Astrocyte (in vitro differentiated cells and primary cell): ENCODE results near the gene UBAC2. TPM values are rescaled to one million over a fixed set of nuclear protein-coding genes. Genes with fewer than 3 reads are reported as not detected.

Experiments
- DNase-seq: peaks from one replicate; pipeline ENCODE4 v3.0.0-alpha.2; 2010; ENCODE audit warnings: low read depth
- FAIRE-seq: peaks from 2 replicates; lab custom pipeline; 2011; peaks lifted over from hg19 to GRCh38; lab: Jason Lieb, UNC
- H2AFZ ChIP-seq: 2 replicates; pipeline ENCODE4 v1.6.0; 2012; ENCODE audit warnings: low read depth, low read length, inconsistent platforms
- H3K27ac ChIP-seq: 2 replicates; pipeline ENCODE4 v1.5.1; 2011; ENCODE audit warnings: low read depth, low read length, inconsistent platforms
- H3K27me3 ChIP-seq: 2 replicates; pipeline ENCODE4 v1.6.0; 2011; ENCODE audit warnings: low read length, inconsistent platforms; ENCODE audit not compliant: insufficient read depth
- H3K36me3 ChIP-seq: 2 replicates; pipeline ENCODE4 v1.5.1; 2011; ENCODE audit warnings: low read length, inconsistent platforms; ENCODE audit not compliant: insufficient read depth
- H3K4me1 ChIP-seq: 2 replicates; pipeline ENCODE4 v1.5.1; 2011; ENCODE audit warnings: low read length, inconsistent platforms; ENCODE audit not compliant: insufficient read depth
- H3K4me2 ChIP-seq: 2 replicates; pipeline ENCODE4 v1.6.0; 2012; ENCODE audit warnings: low read length, inconsistent platforms
- H3K4me3 ChIP-seq: 2 replicates; pipeline ENCODE4 v1.5.1; 2011; ENCODE audit warnings: low read depth, mild to moderate bottlenecking, low read length, inconsistent platforms; ENCODE audit not compliant: insufficient read depth
- H3K79me2 ChIP-seq: 2 replicates; pipeline ENCODE4 v1.6.0; 2012; ENCODE audit warnings: mild to moderate bottlenecking, low read length, inconsistent platforms; ENCODE audit not compliant: insufficient read depth
- H3K9ac ChIP-seq: 2 replicates; pipeline ENCODE4 v1.6.0; 2012; ENCODE audit warnings: mild to moderate bottlenecking, low read length, inconsistent platforms
- H3K9me3 ChIP-seq: 2 replicates; pipeline ENCODE4 v1.5.1; 2012; ENCODE audit warnings: low read depth, mild to moderate bottlenecking, low read length, inconsistent platforms; ENCODE audit not compliant: insufficient read depth
- H4K20me1 ChIP-seq: 2 replicates; pipeline ENCODE4 v1.6.0; 2012; ENCODE audit warnings: low read length, inconsistent platforms; ENCODE audit not compliant: insufficient read depth
- H3K27ac Mint-ChIP-seq: one replicate; pipeline ENCODE4 v1.8.0; 2021; ENCODE audit warnings: mild to moderate bottlenecking, mixed read lengths; ENCODE audit not compliant: unreplicated experiment
- H3K27me3 Mint-ChIP-seq: one replicate; pipeline ENCODE4 v1.8.0; 2021; ENCODE audit warnings: low read depth, mixed read lengths; ENCODE audit not compliant: unreplicated experiment
- H3K36me3 Mint-ChIP-seq: one replicate; pipeline ENCODE4 v1.8.0; 2021; ENCODE audit warnings: low read depth, mixed read lengths; ENCODE audit not compliant: unreplicated experiment
- H3K4me1 Mint-ChIP-seq: one replicate; pipeline ENCODE4 v1.8.0; 2021; ENCODE audit warnings: low read depth, mixed read lengths; ENCODE audit not compliant: unreplicated experiment
- H3K4me3 Mint-ChIP-seq: one replicate; pipeline ENCODE4 v1.8.0; 2021; ENCODE audit warnings: mild to moderate bottlenecking, moderate library complexity, mixed read lengths; ENCODE audit not compliant: unreplicated experiment
- H3K9me3 Mint-ChIP-seq: one replicate; pipeline ENCODE4 v1.8.0; 2021; ENCODE audit warnings: mild to moderate bottlenecking, mixed read lengths; ENCODE audit not compliant: unreplicated experiment
- EZH2 ChIP-seq: IDR thresholded peaks from 2 replicates; pipeline ENCODE4 v1.6.1; 2012; ENCODE audit warnings: mild to moderate bottlenecking, low read length, inconsistent platforms; ENCODE audit not compliant: insufficient read depth
- total RNA-seq: library from RNA; stranded (reverse); gene quantifications from 2 replicates; pipeline ENCODE4 v1.2.1, GENCODE V29; 2021
- TF ChIP-seq, protein P1 (sequence below): IDR thresholded peaks from 2 replicates; pipeline ENCODE4 v1.5.1; 2011; ENCODE audit warnings: low read depth, mild to moderate bottlenecking, inconsistent platforms, low read length, moderate library complexity; ENCODE audit not compliant: insufficient read depth

Gene UBAC2
- total RNA-seq, 1 donor from 2014 or later: 61.0 TPM

DNA sequence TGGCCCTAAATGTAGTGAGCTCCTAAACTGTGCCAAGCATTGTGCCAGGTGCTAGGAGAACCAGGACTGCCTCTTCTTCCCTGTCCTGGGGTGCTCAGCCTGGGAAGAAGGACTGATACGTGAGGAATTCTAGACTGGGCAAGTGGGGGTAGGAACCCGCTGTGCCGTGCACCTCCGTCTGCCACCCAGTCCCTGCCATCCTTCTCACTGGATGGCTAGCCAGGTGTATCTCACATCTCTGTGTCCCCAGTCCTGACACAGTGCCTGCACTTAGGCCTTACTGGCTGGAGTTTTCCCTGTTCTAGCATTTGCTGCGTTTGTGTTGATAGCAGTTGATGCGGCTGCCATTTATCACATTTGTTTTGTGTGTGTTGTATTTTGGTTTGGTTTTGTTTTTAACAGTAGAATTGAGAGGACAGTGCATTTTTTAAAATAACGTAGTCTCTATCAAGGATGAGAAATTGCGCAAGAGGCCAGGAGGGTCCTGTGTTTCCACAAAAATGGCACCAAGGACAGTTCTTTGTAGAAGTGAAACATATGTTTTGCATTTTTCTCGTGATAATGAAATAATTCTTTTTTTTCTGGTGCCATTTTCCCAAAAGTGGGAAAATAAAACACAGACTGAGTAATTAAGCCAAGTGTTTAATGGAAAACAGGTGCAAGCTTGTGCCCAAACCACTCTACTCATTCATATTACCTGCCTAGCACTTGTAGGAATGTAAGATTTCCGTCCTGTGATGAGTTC, 111.3 kb downstream of the UBAC2 start:
- H3K9me3 Mint-ChIP-seq: no peaks in the 10 kb centered on the region
- Histone ChIP-seq H3K4me3 (no peak overlapping the region), H3K27ac (peak overlapping the region; percentile 95), H3K27me3 (no peaks in the 10 kb centered on the region), H4K20me1 (peaks cover 5% of the 10 kb centered on the region), H3K9me3 (no peaks in the 10 kb centered on the region), H3K9ac (no peak overlapping the region), H3K79me2 (peaks cover 5% of the 10 kb centered on the region), H3K4me1 (peaks cover 63% of the 10 kb centered on the region), H2AFZ (no peak overlapping the region), H3K36me3 (no peaks in the 10 kb centered on the region), H3K4me2 (no peak overlapping the region)
- no peaks in the 10 kb centered on the region for H3K27me3 Mint-ChIP-seq
- H3K36me3 Mint-ChIP-seq: peaks cover 12% of the 10 kb centered on the region
- peaks cover 52% of the 10 kb centered on the region for H3K4me1 Mint-ChIP-seq
- TF ChIP-seq EZH2: no peak
- TF ChIP-seq, protein P1, sequence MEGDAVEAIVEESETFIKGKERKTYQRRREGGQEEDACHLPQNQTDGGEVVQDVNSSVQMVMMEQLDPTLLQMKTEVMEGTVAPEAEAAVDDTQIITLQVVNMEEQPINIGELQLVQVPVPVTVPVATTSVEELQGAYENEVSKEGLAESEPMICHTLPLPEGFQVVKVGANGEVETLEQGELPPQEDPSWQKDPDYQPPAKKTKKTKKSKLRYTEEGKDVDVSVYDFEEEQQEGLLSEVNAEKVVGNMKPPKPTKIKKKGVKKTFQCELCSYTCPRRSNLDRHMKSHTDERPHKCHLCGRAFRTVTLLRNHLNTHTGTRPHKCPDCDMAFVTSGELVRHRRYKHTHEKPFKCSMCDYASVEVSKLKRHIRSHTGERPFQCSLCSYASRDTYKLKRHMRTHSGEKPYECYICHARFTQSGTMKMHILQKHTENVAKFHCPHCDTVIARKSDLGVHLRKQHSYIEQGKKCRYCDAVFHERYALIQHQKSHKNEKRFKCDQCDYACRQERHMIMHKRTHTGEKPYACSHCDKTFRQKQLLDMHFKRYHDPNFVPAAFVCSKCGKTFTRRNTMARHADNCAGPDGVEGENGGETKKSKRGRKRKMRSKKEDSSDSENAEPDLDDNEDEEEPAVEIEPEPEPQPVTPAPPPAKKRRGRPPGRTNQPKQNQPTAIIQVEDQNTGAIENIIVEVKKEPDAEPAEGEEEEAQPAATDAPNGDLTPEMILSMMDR: no peak
- no peak overlapping the region for H3K4me3 Mint-ChIP-seq
- FAIRE-seq (no peak), DNase-seq (no peak)
- H3K27ac Mint-ChIP-seq: no peak overlapping the region

DNA sequence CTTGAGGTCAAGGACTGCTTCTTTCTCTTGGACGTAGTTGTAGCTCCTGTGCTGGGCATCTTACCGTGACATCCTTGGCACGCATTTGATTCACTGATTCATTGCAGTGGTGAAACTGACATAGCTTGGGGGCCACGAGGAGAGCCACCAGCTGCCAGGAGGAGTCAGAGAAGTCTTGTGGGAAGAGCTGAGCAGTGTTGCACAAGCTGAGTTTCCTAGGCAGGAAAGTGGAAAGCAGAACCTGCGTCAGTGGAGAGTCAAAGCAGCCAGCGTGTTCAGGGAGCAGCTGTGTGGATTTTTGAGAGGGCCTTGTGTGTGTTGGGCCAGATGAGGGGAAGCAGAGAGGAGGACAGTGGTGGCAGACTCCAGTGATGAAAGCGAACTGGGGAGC, 111.8 kb downstream of the UBAC2 start:
- H3K27me3 ChIP-seq: no peaks in the 10 kb centered on the region
- no peak overlapping the region for H2AFZ ChIP-seq
- H3K27me3 Mint-ChIP-seq: no peaks in the 10 kb centered on the region
- no peaks in the 10 kb centered on the region for H3K9me3 Mint-ChIP-seq
- H3K36me3 ChIP-seq: no peaks in the 10 kb centered on the region
- H3K4me3 Mint-ChIP-seq: no peak overlapping the region
- H3K4me3 ChIP-seq: no peak overlapping the region
- peaks cover 15% of the 10 kb centered on the region for H3K36me3 Mint-ChIP-seq
- peak overlapping the region; percentile 30 for H3K27ac Mint-ChIP-seq
- H3K27ac ChIP-seq: no peak overlapping the region
- peaks cover 5% of the 10 kb centered on the region for H4K20me1 ChIP-seq
- peak; percentile 94 for DNase-seq
- H3K9ac ChIP-seq: no peak overlapping the region
- no peaks in the 10 kb centered on the region for H3K9me3 ChIP-seq
- no peak overlapping the region for H3K4me2 ChIP-seq
- H3K4me1 ChIP-seq: peaks cover 64% of the 10 kb centered on the region
- H3K4me1 Mint-ChIP-seq: peaks cover 50% of the 10 kb centered on the region
- H3K79me2 ChIP-seq: peaks cover 5% of the 10 kb centered on the region
- no peak for TF ChIP-seq EZH2
- TF ChIP-seq, protein P1: no peak
- FAIRE-seq: no peak

- Histone ChIP-seq H2AFZ (no peak overlapping the region), H3K79me2 (peaks cover 5% of the 10 kb centered on the region), H3K27ac (no peak overlapping the region), H3K9me3 (no peaks in the 10 kb centered on the region), H3K36me3 (no peaks in the 10 kb centered on the region), H3K9ac (no peak overlapping the region), H3K4me3 (no peak overlapping the region), H4K20me1 (peaks cover 5% of the 10 kb centered on the region), H3K27me3 (no peaks in the 10 kb centered on the region), H3K4me1 (peaks cover 54% of the 10 kb centered on the region), H3K4me2 (no peak overlapping the region)
- Mint-ChIP-seq H3K27me3 (no peaks in the 10 kb centered on the region), H3K4me1 (peaks cover 40% of the 10 kb centered on the region), H3K36me3 (peaks cover 14% of the 10 kb centered on the region), H3K4me3 (peak overlapping the region; percentile 4), H3K9me3 (no peaks in the 10 kb centered on the region), H3K27ac (peak overlapping the region; percentile 43)
- DNase-seq: no peak
- no peak for FAIRE-seq
- TF ChIP-seq EZH2: no peak
- TF ChIP-seq, protein P1: no peak
These were observed 112.8 kb downstream of the UBAC2 start for GRCh38 chr13:99313501-99313900.
